GM12872 (cell line): ENCODE data around the gene TSPAN9.

Experiments used
- TF ChIP-seq, protein P1 (sequence below): IDR thresholded peaks from 3 replicates; pipeline ENCODE4 v1.5.1; 2011; ENCODE audit warnings: low read depth, mild to moderate bottlenecking, low read length, moderate library complexity; ENCODE audit not compliant: insufficient read depth

TSPAN9 gene

DNA sequence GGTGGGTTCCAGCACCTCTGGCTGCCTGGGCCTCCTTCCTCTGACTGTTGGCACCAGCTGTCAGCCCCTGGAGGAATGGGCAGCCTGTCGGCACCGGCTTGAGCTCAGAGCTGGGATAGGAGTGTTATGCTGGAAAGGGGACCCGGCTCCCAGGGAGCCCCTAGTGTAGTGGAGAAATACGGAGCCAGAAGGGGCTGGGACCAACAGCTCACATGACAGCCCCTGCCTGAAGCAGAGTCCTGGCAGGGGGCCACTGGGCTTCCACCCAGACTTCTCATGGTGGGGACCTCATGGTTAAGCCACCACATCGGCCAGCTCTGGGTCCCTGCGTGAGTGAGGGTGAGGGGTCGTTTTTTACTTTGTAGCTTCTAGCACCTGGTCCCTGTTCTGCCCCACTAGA lies 174.5 kb downstream of the TSPAN9 start:
- TF ChIP-seq, protein P1, sequence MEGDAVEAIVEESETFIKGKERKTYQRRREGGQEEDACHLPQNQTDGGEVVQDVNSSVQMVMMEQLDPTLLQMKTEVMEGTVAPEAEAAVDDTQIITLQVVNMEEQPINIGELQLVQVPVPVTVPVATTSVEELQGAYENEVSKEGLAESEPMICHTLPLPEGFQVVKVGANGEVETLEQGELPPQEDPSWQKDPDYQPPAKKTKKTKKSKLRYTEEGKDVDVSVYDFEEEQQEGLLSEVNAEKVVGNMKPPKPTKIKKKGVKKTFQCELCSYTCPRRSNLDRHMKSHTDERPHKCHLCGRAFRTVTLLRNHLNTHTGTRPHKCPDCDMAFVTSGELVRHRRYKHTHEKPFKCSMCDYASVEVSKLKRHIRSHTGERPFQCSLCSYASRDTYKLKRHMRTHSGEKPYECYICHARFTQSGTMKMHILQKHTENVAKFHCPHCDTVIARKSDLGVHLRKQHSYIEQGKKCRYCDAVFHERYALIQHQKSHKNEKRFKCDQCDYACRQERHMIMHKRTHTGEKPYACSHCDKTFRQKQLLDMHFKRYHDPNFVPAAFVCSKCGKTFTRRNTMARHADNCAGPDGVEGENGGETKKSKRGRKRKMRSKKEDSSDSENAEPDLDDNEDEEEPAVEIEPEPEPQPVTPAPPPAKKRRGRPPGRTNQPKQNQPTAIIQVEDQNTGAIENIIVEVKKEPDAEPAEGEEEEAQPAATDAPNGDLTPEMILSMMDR, result no peak

DNA sequence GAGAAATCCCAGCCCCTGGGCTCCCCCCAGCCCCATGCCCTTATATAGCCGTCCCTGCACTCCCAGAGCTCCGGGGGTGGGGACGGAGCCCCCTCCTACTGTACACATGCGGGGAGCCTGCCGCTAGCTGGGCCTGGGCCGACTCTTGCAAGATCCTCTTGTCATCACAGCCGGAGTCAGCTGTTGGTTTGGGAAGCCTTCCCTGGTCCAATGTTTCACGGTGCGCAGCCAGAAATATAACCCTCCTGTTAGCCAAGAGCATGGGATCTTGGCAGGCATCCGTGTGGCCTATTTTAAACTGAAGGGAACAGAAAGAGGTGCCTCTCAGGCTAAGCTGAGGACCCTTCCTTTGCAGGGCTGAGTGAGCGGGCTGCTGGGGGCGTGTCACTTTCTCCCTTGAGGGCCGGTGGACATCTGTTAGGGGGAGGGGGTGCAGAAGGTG lies 175.3 kb downstream of the TSPAN9 start:
- TF ChIP-seq, protein P1, result no peak

DNA sequence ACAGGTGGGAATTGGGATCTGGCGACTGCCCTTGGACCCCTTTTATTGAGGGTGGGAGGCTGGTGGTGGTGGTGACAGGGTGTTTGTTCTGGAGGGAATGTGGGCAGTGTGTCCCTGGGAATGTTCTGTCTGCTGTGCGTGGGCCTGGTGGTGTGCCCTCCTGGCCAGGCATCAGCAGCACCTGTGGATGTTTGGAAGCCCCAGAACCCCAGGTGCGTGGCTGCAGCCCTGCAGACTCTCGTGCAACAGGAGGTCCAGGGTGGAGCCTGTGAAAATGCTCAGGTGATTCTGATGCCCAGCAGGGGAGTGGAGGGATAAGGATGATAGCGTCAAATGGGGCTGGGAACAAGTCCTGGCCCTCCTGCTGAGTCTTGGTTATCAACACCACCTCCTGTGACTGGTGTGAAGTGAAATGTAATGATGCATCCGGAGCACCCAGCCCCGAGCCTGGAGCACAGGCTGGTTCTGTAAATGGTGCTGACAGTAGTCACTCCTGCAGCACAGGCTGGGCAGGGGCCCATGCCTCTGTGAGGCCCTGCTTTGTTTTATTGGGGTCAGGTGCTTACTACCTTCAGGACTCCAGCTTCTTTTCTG lies 176.6 kb downstream of the TSPAN9 start:
- TF ChIP-seq, protein P1, result no peak

DNA sequence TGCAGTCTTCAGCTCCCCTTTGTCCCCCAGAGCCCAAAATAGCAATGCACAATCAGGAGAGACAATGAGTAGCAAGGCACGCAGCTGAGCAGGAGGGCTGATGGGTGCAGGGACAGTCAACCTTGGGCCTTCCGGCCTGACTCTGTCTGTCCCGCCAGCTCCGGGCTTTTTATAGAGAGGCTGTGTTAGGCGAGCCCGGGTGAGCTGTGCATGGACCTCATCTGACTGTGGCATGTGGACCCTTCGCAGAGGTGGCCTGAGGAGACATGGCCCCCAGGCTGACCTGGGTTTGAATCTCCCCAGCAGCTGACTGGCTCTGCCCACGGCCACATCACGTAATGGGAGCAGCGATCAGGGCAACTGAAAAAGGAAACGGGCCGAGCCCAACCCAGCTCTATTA lies 177.9 kb downstream of the TSPAN9 start:
- TF ChIP-seq, protein P1, result no peak

DNA sequence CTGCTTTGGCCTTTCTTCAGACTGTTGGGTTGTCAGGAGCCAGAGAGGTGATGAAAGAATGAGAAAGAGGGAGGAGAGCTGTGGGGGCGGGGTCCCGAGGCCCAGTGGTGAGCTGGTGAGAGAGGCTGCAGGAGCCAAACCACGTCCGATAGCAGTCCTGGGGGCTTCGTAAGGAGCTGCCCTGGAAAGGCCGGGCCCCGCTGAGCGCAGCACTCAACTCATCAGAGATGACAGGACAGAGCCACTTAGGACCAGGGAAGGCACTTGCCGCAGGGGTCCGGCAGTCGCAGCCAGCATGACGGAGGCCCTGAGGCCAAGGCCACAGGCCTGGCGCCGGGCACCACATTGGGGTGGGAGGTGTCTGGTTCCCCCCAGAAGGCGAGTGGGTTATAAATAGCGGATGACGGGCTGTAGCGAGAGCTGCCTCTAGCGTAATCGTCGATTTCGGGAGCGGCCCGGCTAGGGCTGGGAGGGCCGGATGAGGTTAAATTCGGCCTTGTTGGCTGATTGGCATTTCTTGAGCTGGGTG lies 179.0 kb downstream of the TSPAN9 start:
- TF ChIP-seq, protein P1, result no peak

DNA sequence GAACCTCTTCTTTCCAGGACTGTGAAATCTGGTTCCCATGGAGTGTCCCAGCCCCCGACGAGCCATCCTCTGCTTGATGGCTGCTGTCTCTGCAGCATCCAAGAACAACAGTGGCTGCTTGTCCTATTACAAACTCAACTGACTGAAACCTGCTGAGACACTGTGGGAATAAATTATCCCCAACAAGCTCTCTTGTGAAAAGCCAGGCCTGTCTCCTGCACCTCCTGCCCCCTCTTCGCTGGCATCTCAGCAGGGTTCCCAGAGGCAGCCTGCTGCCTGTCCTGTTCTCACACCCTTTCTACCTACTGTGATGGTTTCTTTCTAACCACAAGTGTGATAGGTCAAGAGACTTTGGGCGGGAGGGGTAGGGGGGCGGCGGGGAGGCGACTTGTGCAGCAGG lies 180.2 kb downstream of the TSPAN9 start:
- TF ChIP-seq, protein P1, result no peak

DNA sequence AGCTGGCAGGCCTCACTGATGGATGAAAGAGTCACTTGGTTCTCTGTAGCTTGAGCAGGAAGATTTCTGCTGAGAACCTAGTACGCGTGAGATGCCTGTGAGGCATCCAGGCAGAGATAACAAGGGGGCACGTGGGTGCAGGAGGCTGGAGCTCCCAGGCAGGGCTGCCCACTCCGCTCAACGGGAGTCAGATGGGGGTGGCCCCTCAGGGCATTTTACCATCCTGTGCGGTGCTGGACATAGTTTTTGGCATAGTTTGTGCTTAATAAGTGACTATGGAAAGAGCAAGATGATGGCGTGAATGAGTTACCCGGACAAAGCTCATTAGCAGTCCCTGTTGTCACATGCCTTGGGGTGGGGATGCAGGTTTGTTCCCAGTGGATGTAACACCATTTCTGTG lies 182.8 kb downstream of the TSPAN9 start:
- TF ChIP-seq, protein P1, result no peak
